ENCODE results near the gene TANGO2. TPM values are rescaled to one million over a fixed set of nuclear protein-coding genes. Genes with fewer than 3 reads are reported as not detected.

The TANGO2 gene
- total and polyA plus RNA-seq, 10 of the 15 experiments (the other 5 are each of a cell fraction or from before 2014, with no cell fraction given): 4.0 to 24.8 (median 20.9) TPM

- Histone ChIP-seq H3K36me3 (ENCODE audit: control insufficient read depth in 2 of 2, insufficient read depth in 2 of 2, low read length in 1 of 2) (peaks cover 0 to 2% of the 10 kb centered on the region in 2 experiments; a peak in 2 of 4 replicates), H3K27me3 (replicated peaks in 1 of 2; ENCODE audit: control insufficient read depth in 2 of 2, insufficient read depth in 2 of 2, low read length in 1 of 2) (no peaks in the 10 kb centered on the region), H3K4me2 (ENCODE audit: control insufficient read depth, insufficient read depth) (no peak overlapping the region), H3K4me1 (ENCODE audit: control insufficient read depth, insufficient read depth, low read length) (peaks cover 39% of the 10 kb centered on the region), H3K79me2 (ENCODE audit: control insufficient read depth, insufficient read depth, low read length) (no peaks in the 10 kb centered on the region), H3K9ac (ENCODE audit: control insufficient read depth, insufficient read depth, low read length) (no peak overlapping the region), H3K9me3 (replicated peaks; ENCODE audit: control insufficient read depth, insufficient read depth, low read length) (peaks cover 6% of the 10 kb centered on the region; the same call in 2 of the 3 replicates), H2AFZ (ENCODE audit: control insufficient read depth, low read depth, low read length) (no peak overlapping the region), H3K27ac (ENCODE audit: control insufficient read depth, insufficient read depth) (no peak overlapping the region), H3K4me3 (no peak overlapping the region), H4K20me1 (ENCODE audit: control insufficient read depth, insufficient read depth) (no peaks in the 10 kb centered on the region)
- 75% methylated on average over 7 of the region's 7 CpGs for WGBS (ENCODE audit: insufficient coverage, insufficient replicate concordance, low lambda C conversion rate, missing lambda C conversion rate)
- FAIRE-seq: no peak
- DNase-seq (ENCODE audit: low read depth, low spot score): no peak
- ChIA-PET SMC1A (ENCODE audit: uncharacterized antibody, unreplicated experiment) (no interaction called here), RAD21 (ENCODE audit: unreplicated experiment) (no interaction called here), POLR2A (no interaction called here), CTCF (no interaction called here)
- BruUV-seq (replicated peaks): no TSS peak
- ATAC-seq: no peak
- intact Hi-C loops (cut with micrococcal nuclease; ENCODE audit: unreplicated experiment) (no loop called here), in situ Hi-C loops (cut with MboI) (no loop called here)
- TF ChIP-seq ELK1 (IDR thresholded peaks at IDR 0.05; ENCODE audit: low read depth, low read length) (no peak), SKIL (IDR thresholded peaks at IDR 0.05; ENCODE audit: low read depth, poor library complexity, severe bottlenecking) (no peak), SMAD5 (IDR thresholded peaks at IDR 0.05; ENCODE audit: low read depth) (no peak), NFYA (IDR thresholded peaks at IDR 0.05; ENCODE audit: borderline replicate concordance, low read depth, low read length) (no peak), NR2F1 (conservative IDR thresholded peaks at IDR 0.05) (no peak), STAT3 (IDR thresholded peaks at IDR 0.05; ENCODE audit: low read depth, low read length) (no peak), E2F4 (IDR thresholded peaks at IDR 0.05; ENCODE audit: low read depth, low read length) (no peak), E2F8 (IDR thresholded peaks at IDR 0.05; ENCODE audit: low read depth, partially characterized antibody) (no peak), EZH2 (IDR thresholded peaks at IDR 0.05; ENCODE audit: borderline replicate concordance, control insufficient read depth, low read depth, low read length) (no peak), PKNOX1 (IDR thresholded peaks at IDR 0.05) (no peak), BCL3 (IDR thresholded peaks at IDR 0.05; ENCODE audit: borderline replicate concordance, insufficient read depth, low read depth, low read length, poor library complexity, severe bottlenecking) (no peak)
Measured at GRCh38 chr22:20032407-20032991, 11.6 kb downstream of the TANGO2 start.
